Measurements from ENCODE around the gene SUPT16H.

GRCh38 chr14:21367582-21368144 lies 16.2 kb downstream of the SUPT16H start:
- TF ChIP-seq CTCF (conservative IDR thresholded peaks at IDR 0.05) = no peak
- TF ChIP-seq EZH2 (IDR thresholded peaks at IDR 0.05; ENCODE audit: low read depth) = no peak

Data from PC-9 (cell line).